A549 treated with dexamethasone at 1 μM for 4 hours (cell line): Measurements from ENCODE around the gene TAS2R50. TPM values are rescaled to one million over a fixed set of nuclear protein-coding genes. Genes with fewer than 3 reads are reported as not detected.

Experiments used
- total RNA-seq: library from RNA; stranded (reverse); fragments of 200-300 nt; extraction: Qiagen RNA extraction; gene quantifications from 5 replicates; pipeline ENCODE4 v1.2.3, GENCODE V29; 2022

Gene TAS2R50
- total RNA-seq: not detected in 5 replicates

GRCh38 chr12:10986812-10987211, at the start of gene TAS2R50:
Gene TAS2R50, minus strand, starts transcription at chr12:10986912. Its CDS starts 52 bp downstream, at chr12:10986860.

DNA sequence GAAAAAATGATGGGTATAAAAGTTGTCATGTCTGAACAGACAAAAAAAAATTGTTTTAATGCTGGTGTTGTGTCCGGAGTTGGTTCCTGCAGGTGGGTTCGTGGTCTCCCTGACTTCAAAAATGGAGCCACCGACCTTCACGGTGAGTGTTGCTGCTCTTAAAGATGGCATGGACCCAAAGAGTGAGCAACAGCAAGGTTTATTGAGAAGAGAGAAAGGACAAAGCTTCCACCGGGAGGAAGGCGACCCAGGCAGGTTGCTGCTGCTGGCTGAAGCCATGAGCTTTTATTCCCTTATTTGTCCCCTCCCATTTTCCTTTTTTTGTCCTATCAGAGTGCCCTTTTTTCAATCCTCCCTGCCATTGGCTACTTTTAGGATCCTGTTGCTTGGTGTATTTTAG, 44.6 kb upstream of the TAS2R50 start, which contains the start of gene TAS2R31:
Gene TAS2R31 (minus strand): TSS at position 101 of the 400 bp plus-strand sequence. CDS start 72 bp downstream, at position 29.

GRCh38 chr12:11022520-11022919, 35.8 kb upstream of the TAS2R50 start, which contains the start of gene TAS2R19:
Gene TAS2R19, minus strand, starts transcription at chr12:11022620. Its CDS starts 49 bp downstream, at chr12:11022571.

GRCh38 chr12:10998204-10998603, 11.5 kb upstream of the TAS2R50 start, which contains the start of gene TAS2R20:
Gene TAS2R20, minus strand, starts transcription at chr12:10998304. Its CDS starts 429 bp downstream, at chr12:10997875.

DNA sequence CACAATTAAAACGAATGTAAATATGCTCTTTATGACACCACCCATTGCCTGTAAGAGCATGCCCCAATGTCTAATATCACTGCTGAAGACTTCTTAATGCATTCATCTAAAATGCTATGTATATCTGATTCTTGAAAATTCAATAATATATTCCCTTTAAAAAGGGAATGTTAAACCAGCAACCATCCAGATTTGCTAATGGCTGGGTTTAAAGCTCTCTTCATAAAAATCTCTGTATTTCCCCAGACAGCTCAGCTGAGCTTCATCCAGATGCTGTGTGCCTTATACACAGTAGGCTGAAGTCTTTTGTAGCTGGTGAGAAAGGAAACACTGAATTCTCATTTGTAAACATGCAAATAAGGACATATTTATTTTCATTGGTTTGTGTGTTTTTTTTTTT, 47.5 kb downstream of the TAS2R50 start, which contains the start of gene TAS2R14:
Gene TAS2R14 (minus strand): TSS at position 101 of the 400 bp plus-strand sequence. CDS start 56 bp downstream, at position 45.

Other genes with a start within 250 kb of the TAS2R50 start
- gene TAS2R7, start 184.3 kb downstream of the TAS2R50 start, total RNA-seq: not detected in 5 replicates
- gene TAS2R8, start 179.6 kb downstream of the TAS2R50 start, total RNA-seq: not detected in 5 replicates
- not detected in 5 replicates for gene TAS2R9, start 176.7 kb downstream of the TAS2R50 start, total RNA-seq
- gene TAS2R10, start 160.6 kb downstream of the TAS2R50 start, total RNA-seq: 0.11 to 0.13 TPM in 2 of 5 replicates, not detected in the others
- gene PRR4, start 137.4 kb downstream of the TAS2R50 start, total RNA-seq: 1.1 to 3.9 TPM (median 3.0 TPM) in 5 replicates
- gene PRH1, start 102.7 kb downstream of the TAS2R50 start, total RNA-seq: 1.8 to 3.2 TPM (median 2.4 TPM) in 5 replicates
- gene TAS2R13, start 77.3 kb downstream of the TAS2R50 start, total RNA-seq: not detected in 5 replicates
- gene PRH2, start 57.7 kb downstream of the TAS2R50 start, total RNA-seq: 0.26 to 0.27 TPM in 2 of 5 replicates, not detected in the others
- gene TAS2R14, start 47.6 kb downstream of the TAS2R50 start, total RNA-seq: 0.28 to 0.62 TPM (median 0.55 TPM) in 5 replicates
- gene TAS2R20, start 11.4 kb upstream of the TAS2R50 start, total RNA-seq: 0.06 to 0.12 TPM (median 0.11 TPM) in 3 of 5 replicates, not detected in the others
- gene TAS2R19, start 35.7 kb upstream of the TAS2R50 start, total RNA-seq: 0.09 to 0.15 TPM in 2 of 5 replicates, not detected in the others
- 0.08 to 0.27 TPM (median 0.11 TPM) in 4 of 5 replicates, not detected in the other for gene TAS2R31, start 44.5 kb upstream of the TAS2R50 start, total RNA-seq
- not detected in 5 replicates for gene TAS2R46, start 75.4 kb upstream of the TAS2R50 start, total RNA-seq
- not detected in 5 replicates for gene TAS2R43, start 105.4 kb upstream of the TAS2R50 start, total RNA-seq
- not detected in 5 replicates for gene TAS2R30, start 147.7 kb upstream of the TAS2R50 start, total RNA-seq
- gene SMIM10L1, start 184.3 kb upstream of the TAS2R50 start, total RNA-seq: 8.2 to 8.7 TPM (median 8.2 TPM) in 5 replicates
- not detected in 5 replicates for gene TAS2R42, start 200.0 kb upstream of the TAS2R50 start, total RNA-seq